Activated naive CD8-positive, alpha-beta T cell treated with anti-CD3 and anti-CD28 coated beads, Interleukin-2, amount 10 ng/mL, durations not matched to agents 7 days and 5 days (primary cell): ENCODE results near the gene ABI3BP. TPM values are rescaled to one million over a fixed set of nuclear protein-coding genes. Genes with fewer than 3 reads are reported as not detected.

ENCODE experiments used
- ATAC-seq: fragments of 150-1000 bp; cut with Tn5 transposase; one replicate; pipeline ENCODE4 v1.10.0; 2021; ENCODE audit warnings: low read depth, moderate library complexity
- POLR2A ChIA-PET: fragments of 350-600 bp; sonication (Branson Sonifier 250); formaldehyde crosslinking; loops from one replicate; lab custom pipeline; 2021; ENCODE audit warnings: antibody characterized with exemption; lab: Charles Lee
- DNase-seq: peaks from one replicate; pipeline ENCODE4 v3.0.0; 2021
- H3K27ac Mint-ChIP-seq: one replicate; pipeline ENCODE4 v1.8.0; 2022; ENCODE audit warnings: mild to moderate bottlenecking, mixed read lengths
- H3K27me3 Mint-ChIP-seq: one replicate; pipeline ENCODE4 v1.8.0; 2022; ENCODE audit warnings: mild to moderate bottlenecking, moderate library complexity, mixed read lengths
- H3K36me3 Mint-ChIP-seq: one replicate; pipeline ENCODE4 v1.8.0; 2021; ENCODE audit warnings: mild to moderate bottlenecking, mixed read lengths
- H3K4me1 Mint-ChIP-seq: one replicate; pipeline ENCODE4 v1.8.0; 2021; ENCODE audit warnings: mixed read lengths
- H3K4me3 Mint-ChIP-seq: one replicate; pipeline ENCODE4 v1.8.0; 2022; ENCODE audit warnings: mild to moderate bottlenecking, moderate library complexity, mixed read lengths
- H3K9me3 Mint-ChIP-seq: one replicate; pipeline ENCODE4 v1.8.0; 2021; ENCODE audit warnings: mixed read lengths
- total RNA-seq, 2 experiments: library from RNA; stranded (reverse); gene quantifications; one replicate each; pipeline ENCODE4 v1.2.3, GENCODE V29; 2021

Gene ABI3BP
- total RNA-seq, 2 experiments from 2014 or later, result 0.17 TPM; not detected in 1

DNA sequence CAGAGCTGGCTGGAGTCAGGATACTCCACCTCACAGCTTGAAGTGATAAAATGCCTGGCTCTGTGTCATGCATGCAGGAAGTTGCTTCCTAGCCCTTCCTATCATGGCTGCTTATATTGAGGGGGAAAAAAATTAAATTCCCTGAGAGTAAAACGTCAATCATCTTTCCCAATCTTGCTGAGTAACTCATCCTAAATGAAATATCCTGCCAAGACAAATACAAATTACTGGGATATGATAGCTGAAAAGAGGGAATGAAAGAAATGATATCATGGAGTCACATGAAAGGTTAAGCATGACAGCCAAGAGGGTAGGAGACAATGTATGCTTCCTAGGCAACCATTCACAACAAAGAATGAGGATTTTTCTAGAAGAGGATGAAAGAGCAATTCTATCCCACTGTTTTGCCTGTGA lies 110.6 kb downstream of the ABI3BP start:
- Mint-ChIP-seq H3K36me3 (no peaks in the 10 kb centered on the region), H3K4me3 (no peak overlapping the region), H3K27ac (no peak overlapping the region), H3K27me3 (peaks cover 12% of the 10 kb centered on the region), H3K4me1 (no peaks in the 10 kb centered on the region), H3K9me3 (no peaks in the 10 kb centered on the region)
- POLR2A ChIA-PET, result no interaction called here
- ATAC-seq (no peak), DNase-seq (no peak)

DNA sequence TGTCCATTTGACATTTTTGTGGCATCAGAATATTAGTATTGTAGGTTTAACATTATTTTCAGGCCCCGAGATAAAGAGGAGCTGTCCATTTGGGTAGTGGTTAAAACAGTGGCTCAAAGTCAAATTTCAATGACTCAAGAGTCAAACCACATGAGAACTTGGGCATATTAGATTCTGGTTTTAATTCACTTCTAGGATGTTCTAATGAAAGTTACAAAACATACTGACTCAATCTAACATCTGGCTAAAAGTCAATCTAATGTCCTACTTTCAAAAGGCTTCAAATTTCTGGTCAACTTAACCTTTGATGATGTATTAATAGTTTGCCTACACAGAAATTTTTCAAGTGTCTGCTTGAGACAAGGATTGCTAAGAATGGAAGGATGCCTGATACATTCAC lies 112.4 kb downstream of the ABI3BP start:
- no peaks in the 10 kb centered on the region for H3K36me3 Mint-ChIP-seq
- POLR2A ChIA-PET, result no interaction called here
- no peak overlapping the region for H3K4me3 Mint-ChIP-seq
- DNase-seq, result no peak
- H3K27me3 Mint-ChIP-seq, result peaks cover 12% of the 10 kb centered on the region
- no peak for ATAC-seq
- no peaks in the 10 kb centered on the region for H3K4me1 Mint-ChIP-seq
- H3K9me3 Mint-ChIP-seq, result no peaks in the 10 kb centered on the region
- H3K27ac Mint-ChIP-seq, result no peak overlapping the region

DNA sequence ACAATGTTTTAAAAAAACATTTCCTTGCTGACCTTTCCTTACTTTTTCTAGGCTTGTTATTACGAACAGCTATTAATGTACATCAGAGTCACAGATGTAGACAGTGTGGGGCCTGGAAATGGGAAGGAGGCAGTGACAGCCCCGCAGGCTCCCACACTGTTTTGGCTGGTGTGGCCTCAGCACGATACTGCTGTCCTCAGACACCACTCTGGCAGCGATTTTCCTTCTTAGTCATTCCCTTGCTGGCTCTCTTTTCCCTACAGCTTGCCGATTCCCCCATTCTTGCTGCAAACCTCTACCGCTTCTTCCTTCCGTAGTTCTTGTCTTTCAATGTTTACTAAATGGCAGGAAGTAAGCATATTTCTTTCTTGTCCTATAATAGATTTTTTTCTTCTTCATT lies 113.1 kb downstream of the ABI3BP start:
- ATAC-seq (no peak), DNase-seq (no peak)
- H3K4me1 Mint-ChIP-seq, result no peaks in the 10 kb centered on the region
- no peaks in the 10 kb centered on the region for H3K36me3 Mint-ChIP-seq
- peaks cover 9% of the 10 kb centered on the region for H3K27me3 Mint-ChIP-seq
- POLR2A ChIA-PET, result no interaction called here
- no peak overlapping the region for H3K27ac Mint-ChIP-seq
- no peak overlapping the region for H3K4me3 Mint-ChIP-seq
- H3K9me3 Mint-ChIP-seq, result no peaks in the 10 kb centered on the region

DNA sequence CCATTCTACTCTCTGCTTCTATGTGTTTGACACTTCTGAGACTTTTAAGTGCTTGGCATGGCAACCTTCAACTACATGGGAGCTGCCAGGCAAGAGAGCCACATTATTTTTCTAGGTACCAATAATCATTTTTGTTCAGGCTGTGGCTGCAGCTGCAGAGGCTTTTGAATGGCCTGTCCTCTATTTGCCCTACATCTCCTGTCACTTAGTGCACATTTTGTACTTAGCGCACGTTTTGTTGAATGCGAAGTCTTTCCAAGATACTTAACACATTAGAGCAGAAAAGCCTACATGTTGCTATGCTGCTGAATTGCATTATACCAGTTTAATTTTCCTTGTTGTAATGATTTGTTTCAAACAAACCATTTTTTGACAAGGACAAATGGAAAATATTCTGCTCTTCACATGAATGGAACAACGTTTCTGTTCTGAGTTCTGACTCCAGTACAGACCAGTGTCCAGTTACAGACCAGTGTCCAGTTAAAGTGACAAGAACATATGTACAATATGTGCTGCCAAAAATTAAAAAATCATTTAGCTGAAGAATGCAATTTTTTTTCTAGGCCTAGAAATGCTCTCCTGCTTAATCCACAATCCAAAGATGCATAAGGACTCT lies 113.9 kb downstream of the ABI3BP start:
- peaks cover 12% of the 10 kb centered on the region for H3K27me3 Mint-ChIP-seq
- no peak overlapping the region for H3K27ac Mint-ChIP-seq

DNA sequence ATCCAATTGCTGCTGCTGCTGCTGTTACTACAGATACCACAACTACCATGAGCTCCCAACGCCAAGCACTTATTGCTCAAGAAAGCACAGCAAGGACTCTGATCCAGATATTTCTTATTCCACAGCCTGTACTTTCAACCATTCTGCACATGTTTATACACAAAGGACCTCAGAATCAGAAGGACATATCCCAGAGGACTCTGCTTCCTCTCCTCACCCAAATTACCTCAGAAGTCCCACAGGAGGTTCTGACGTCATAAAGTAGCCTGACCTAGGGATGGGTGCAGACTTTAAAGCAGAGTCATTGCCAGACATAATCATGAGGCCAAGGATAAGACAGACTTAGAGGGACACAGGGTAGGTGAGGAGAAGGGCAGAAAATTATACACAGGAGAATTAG lies 115.9 kb downstream of the ABI3BP start:
- H3K27me3 Mint-ChIP-seq, result peaks cover 12% of the 10 kb centered on the region
- no peaks in the 10 kb centered on the region for H3K4me1 Mint-ChIP-seq
- no peak for DNase-seq
- POLR2A ChIA-PET, result no interaction called here
- H3K4me3 Mint-ChIP-seq, result no peak overlapping the region
- H3K9me3 Mint-ChIP-seq, result no peaks in the 10 kb centered on the region
- no peak overlapping the region for H3K27ac Mint-ChIP-seq
- ATAC-seq, result no peak
- no peaks in the 10 kb centered on the region for H3K36me3 Mint-ChIP-seq

More for the DNA sequence above, 113.9 kb downstream of the ABI3BP start:
- ATAC-seq, result no peak
- H3K9me3 Mint-ChIP-seq, result no peaks in the 10 kb centered on the region
- POLR2A ChIA-PET, result no interaction called here
- no peaks in the 10 kb centered on the region for H3K36me3 Mint-ChIP-seq
- DNase-seq, result no peak
- no peaks in the 10 kb centered on the region for H3K4me1 Mint-ChIP-seq
- H3K4me3 Mint-ChIP-seq, result no peak overlapping the region

DNA sequence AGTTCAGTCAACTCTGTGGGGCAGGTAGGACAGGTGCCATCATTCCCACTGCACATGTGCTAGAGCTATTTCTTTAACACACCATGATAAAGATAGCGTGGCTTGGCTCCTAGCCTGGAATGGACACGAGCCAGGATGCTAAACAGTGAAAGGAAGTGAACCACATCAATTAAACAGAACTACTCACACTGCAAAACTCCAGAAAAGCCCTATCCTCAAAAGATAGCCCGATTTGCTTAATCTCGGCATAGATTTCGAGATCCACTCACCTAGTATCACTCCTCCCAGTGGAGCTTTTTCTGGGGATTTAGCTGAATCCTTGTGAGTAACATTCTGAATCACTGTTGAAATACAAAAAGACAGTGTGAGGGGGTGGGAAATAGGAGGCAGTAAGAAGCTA lies 118.0 kb downstream of the ABI3BP start:
- Mint-ChIP-seq H3K27ac (no peak overlapping the region), H3K27me3 (peaks cover 13% of the 10 kb centered on the region), H3K36me3 (no peaks in the 10 kb centered on the region), H3K9me3 (no peaks in the 10 kb centered on the region), H3K4me1 (no peaks in the 10 kb centered on the region), H3K4me3 (no peak overlapping the region)
- DNase-seq (no peak), ATAC-seq (no peak)
- POLR2A ChIA-PET, result no interaction called here

DNA sequence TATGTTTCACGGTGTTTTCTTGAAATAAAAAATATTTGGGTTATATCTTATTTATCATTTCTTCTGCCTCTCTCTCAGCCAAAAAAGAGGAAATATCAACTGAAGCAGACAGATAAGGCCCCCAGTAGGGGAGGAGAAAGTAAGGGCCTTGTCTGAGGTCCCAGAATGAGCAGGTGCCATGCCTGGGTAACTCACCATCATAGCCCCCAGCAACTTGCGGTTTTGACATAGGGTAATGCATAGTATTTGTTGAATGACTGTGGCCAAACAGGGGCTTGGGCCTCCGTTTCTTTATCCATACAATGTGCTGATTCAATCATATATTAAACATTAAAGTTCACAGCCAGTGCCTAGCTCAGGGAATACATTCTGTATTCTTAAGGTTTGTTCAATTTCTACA lies 119.6 kb downstream of the ABI3BP start:
- no peak overlapping the region for H3K27ac Mint-ChIP-seq
- H3K9me3 Mint-ChIP-seq, result no peaks in the 10 kb centered on the region
- H3K36me3 Mint-ChIP-seq, result no peaks in the 10 kb centered on the region
- ATAC-seq, result no peak
- no peaks in the 10 kb centered on the region for H3K4me1 Mint-ChIP-seq
- no peak overlapping the region for H3K4me3 Mint-ChIP-seq
- POLR2A ChIA-PET, result no interaction called here
- peaks cover 13% of the 10 kb centered on the region for H3K27me3 Mint-ChIP-seq
- no peak for DNase-seq

DNA sequence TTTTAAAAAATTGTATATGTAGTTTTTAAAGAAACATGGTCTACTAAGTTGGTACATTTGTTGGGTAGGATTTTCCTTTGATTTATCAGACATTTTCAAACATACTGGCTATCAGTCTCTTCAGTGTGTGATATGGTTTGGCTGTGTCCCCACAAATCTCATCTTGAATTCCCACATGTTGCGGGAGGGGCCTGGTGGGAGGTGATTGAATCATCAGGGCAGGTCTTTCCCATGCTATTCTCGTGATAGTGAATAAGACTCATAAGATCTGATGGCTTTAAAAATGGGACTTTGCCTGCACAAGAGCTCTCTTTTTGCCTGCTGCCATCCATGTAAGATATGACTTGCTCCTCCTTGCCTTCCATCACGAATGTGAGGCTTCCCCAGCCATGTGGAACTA lies 121.9 kb downstream of the ABI3BP start:
- ATAC-seq (no peak), DNase-seq (no peak)
- POLR2A ChIA-PET, result no interaction called here
- no peaks in the 10 kb centered on the region for H3K4me1 Mint-ChIP-seq
- H3K27me3 Mint-ChIP-seq, result peaks cover 15% of the 10 kb centered on the region
- H3K36me3 Mint-ChIP-seq, result no peaks in the 10 kb centered on the region
- no peak overlapping the region for H3K27ac Mint-ChIP-seq
- H3K4me3 Mint-ChIP-seq, result no peak overlapping the region
- no peaks in the 10 kb centered on the region for H3K9me3 Mint-ChIP-seq

DNA sequence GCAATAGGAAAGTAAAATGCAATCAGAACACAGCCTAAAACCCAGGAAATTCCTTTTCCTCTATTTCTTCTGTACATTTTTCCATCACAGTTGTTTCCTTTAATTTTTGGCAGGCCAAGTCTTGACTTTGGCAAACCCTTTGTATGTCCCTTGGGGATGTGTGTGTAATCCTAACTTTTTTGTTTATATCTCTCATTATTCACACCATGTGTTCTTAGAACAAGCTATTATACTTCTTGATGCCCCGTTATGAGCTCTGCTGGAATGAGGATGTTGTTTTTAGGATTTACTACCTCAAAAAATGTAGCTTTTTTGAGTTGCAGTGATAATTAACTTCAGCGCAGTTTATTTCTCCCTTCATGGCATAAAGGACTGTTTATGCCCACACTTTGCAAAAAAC lies 123.4 kb downstream of the ABI3BP start:
- Mint-ChIP-seq H3K27me3 (peaks cover 25% of the 10 kb centered on the region), H3K36me3 (no peaks in the 10 kb centered on the region), H3K4me3 (no peak overlapping the region), H3K4me1 (no peaks in the 10 kb centered on the region), H3K9me3 (no peaks in the 10 kb centered on the region), H3K27ac (no peak overlapping the region)
- POLR2A ChIA-PET, result no interaction called here
- no peak for DNase-seq
- ATAC-seq, result no peak

DNA sequence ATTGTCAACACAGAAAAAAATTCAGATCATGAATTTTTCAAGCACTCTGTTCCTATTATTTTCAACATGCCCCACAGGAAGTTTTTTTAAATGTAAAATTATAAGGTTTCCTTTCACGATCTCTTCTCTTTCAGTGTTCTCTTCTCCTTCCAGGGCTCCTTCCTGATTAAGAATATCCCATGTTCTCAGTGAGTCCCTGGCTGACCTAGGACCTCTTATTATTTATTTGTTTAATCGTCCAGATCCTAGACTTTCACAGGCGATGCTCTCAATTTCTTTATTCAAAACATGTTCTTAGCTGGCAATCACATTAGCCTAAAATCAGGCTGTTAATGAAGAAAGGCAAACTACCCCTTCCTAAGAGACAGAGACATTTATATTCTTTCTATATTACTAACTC lies 124.3 kb downstream of the ABI3BP start:
- H3K27ac Mint-ChIP-seq, result no peak overlapping the region
- H3K27me3 Mint-ChIP-seq, result peaks cover 22% of the 10 kb centered on the region
- POLR2A ChIA-PET, result no interaction called here
- H3K4me3 Mint-ChIP-seq, result no peak overlapping the region
- H3K36me3 Mint-ChIP-seq, result no peaks in the 10 kb centered on the region
- DNase-seq, result no peak
- peaks cover 1% of the 10 kb centered on the region for H3K4me1 Mint-ChIP-seq
- no peaks in the 10 kb centered on the region for H3K9me3 Mint-ChIP-seq
- ATAC-seq, result no peak

DNA sequence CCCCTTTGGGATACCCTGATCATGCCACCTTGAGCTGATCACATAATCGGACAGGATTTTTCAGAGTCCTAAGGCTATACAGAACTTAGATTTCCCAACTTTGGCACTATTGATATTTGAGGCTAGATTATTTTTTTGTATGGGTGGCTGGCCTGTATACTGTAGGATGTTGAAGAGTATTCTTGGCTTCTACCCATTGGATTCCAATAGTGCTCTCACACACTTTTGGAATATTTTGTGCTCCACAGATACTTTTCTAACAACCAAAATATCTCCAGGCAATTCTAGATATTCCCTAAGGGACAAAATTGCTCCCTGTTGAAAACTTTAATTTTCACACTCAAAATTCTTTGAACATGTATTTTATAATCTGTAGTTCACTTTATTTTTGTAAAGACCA lies 125.1 kb downstream of the ABI3BP start:
- H3K27me3 Mint-ChIP-seq, result peaks cover 21% of the 10 kb centered on the region
- H3K27ac Mint-ChIP-seq, result no peak overlapping the region
- no peaks in the 10 kb centered on the region for H3K36me3 Mint-ChIP-seq
- no peaks in the 10 kb centered on the region for H3K9me3 Mint-ChIP-seq
- DNase-seq (no peak), ATAC-seq (no peak)
- POLR2A ChIA-PET, result interaction anchor here (0.7 kb wide), 1 partner anchor 1576 kb away, joined by 4 read pairs; no protein-coding TSS in a partner anchor
- no peak overlapping the region for H3K4me3 Mint-ChIP-seq
- peaks cover 1% of the 10 kb centered on the region for H3K4me1 Mint-ChIP-seq

DNA sequence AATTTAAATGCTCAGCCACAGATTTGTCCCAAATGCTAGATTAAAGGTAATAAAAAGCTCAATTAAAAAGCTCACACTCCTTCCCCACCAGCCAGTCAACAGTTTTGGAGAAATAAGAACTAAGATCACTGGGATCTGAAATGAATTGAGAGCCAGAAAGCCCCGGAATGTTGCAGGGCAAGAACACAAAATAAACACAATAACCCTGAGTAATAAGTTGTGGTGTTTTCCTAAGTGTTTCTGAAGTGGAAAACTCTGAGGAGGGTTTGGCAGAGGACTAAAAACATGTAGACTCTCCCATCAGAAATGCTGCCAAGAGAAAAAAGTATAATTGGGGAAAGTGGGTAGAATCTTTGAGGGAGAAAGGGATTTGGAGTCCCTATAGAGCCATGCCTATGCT lies 127.8 kb downstream of the ABI3BP start:
- Mint-ChIP-seq H3K36me3 (no peaks in the 10 kb centered on the region), H3K27me3 (peaks cover 12% of the 10 kb centered on the region), H3K27ac (no peak overlapping the region), H3K9me3 (no peaks in the 10 kb centered on the region), H3K4me3 (no peak overlapping the region), H3K4me1 (peaks cover 1% of the 10 kb centered on the region)
- no peak for ATAC-seq
- POLR2A ChIA-PET, result no interaction called here
- DNase-seq, result no peak

DNA sequence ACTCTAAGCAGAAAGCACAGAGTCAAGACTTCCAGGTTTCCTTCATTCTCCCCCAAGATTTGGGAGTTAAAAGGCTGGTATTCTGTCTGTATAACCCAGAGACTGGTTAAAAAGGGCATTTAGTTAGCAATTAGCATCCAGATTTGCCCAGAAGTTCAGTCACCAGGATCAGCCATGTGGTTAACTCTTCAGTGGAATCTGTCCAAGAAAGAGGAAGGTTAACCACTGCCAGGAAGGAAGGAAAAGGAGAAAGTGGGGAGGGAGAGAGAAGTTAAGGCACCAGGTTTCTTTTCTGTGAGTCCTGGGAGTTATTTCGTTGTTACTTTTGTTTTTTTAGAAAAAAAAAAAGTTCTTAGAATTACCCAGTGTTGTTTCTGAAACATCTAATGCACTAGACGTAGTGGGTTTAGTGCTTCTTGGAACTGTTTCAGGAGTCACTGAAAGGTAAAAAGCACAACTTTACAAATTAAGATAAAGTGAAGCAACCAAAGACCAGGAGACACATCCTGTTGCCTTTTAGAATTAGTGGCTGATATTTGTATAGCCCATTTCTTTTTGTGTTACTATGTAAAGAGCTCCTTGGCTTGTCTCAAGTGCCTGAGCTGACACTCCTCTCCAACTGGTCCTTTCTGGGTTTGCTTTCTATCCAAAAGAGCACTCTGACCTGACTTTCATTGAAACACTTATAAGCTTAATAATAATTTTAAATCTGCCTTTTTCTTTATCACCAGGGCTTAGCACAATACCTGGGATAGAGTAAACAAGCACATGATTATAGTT lies 128.6 kb downstream of the ABI3BP start:
- H3K27ac Mint-ChIP-seq, result no peak overlapping the region
- H3K27me3 Mint-ChIP-seq, result peaks cover 12% of the 10 kb centered on the region
- no peak overlapping the region for H3K4me3 Mint-ChIP-seq

DNA sequence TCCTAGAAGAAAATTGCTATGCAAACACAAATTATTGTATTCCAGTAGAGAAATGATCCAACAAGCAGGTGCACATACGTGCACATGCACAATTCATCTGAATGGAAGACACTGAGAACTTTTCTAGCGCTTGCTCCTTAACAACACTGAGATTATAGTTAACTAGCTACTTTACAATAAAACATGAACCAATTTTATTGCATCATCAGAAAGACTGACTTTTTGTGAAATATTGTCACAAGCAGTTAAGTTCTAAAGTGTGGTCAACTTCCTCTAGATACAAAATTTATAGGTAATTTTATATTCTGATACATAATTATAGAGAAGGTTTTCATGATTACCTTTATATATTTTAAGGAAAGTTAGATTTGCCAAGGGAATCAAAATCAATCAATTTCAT lies 135.4 kb downstream of the ABI3BP start:
- Mint-ChIP-seq H3K27ac (no peak overlapping the region), H3K36me3 (no peaks in the 10 kb centered on the region), H3K4me1 (peaks cover under 1% of the 10 kb centered on the region), H3K27me3 (peaks cover 7% of the 10 kb centered on the region), H3K4me3 (no peak overlapping the region), H3K9me3 (no peaks in the 10 kb centered on the region)
- ATAC-seq (no peak), DNase-seq (no peak)
- POLR2A ChIA-PET, result no interaction called here

More for the DNA sequence above, 128.6 kb downstream of the ABI3BP start:
- Mint-ChIP-seq H3K9me3 (no peaks in the 10 kb centered on the region), H3K4me1 (peaks cover 1% of the 10 kb centered on the region), H3K36me3 (no peaks in the 10 kb centered on the region)
- POLR2A ChIA-PET, result no interaction called here
- ATAC-seq (no peak), DNase-seq (no peak)
